Kidney (tissue), 14 donors: ENCODE data around the gene RTKN. TPM values are rescaled to one million over a fixed set of nuclear protein-coding genes. Genes with fewer than 3 reads are reported as not detected.

Experiments
- DNase-seq, 5 donors: peaks; one replicate each; pipeline ENCODE4 v3.0.0-alpha.2; 2013 to 2020
- FAIRE-seq: peaks from 2 replicates; lab custom pipeline; 2012; peaks lifted over from hg19 to GRCh38; lab: Jason Lieb, UNC
- H3K27ac ChIP-seq, 2 donors: one replicate each; pipeline ENCODE4 v1.7.0; 2013; ENCODE audit warnings: low read depth in 2 of 2, low read length in 2 of 2, inconsistent platforms in 1 of 2
- H3K27me3 ChIP-seq: one replicate; pipeline ENCODE4 v1.7.1; 2013; ENCODE audit warnings: low read length, inconsistent platforms; ENCODE audit not compliant: control insufficient read depth, insufficient read depth
- H3K36me3 ChIP-seq, 3 donors: one replicate each; pipeline versions ENCODE4 v1.7.0 to v1.7.1; 2013; ENCODE audit warnings: low read length in 3 of 3, control low read depth in 1 of 3, inconsistent platforms in 1 of 3; ENCODE audit not compliant: insufficient read depth in 3 of 3, control insufficient read depth in 2 of 3
- H3K4me1 ChIP-seq, 3 donors: one replicate each; pipeline versions ENCODE4 v1.7.0 to v1.7.1; 2013; ENCODE audit warnings: low read length in 3 of 3, inconsistent platforms in 1 of 3, low read depth in 1 of 3; ENCODE audit not compliant: control insufficient read depth in 2 of 3, insufficient read depth in 2 of 3
- H3K4me3 ChIP-seq, 3 donors: one replicate each; pipeline versions ENCODE4 v1.7.0 to v1.8.1; 2013; ENCODE audit warnings: low read length in 3 of 3, control low read depth in 1 of 3, inconsistent platforms in 1 of 3
- H3K9ac ChIP-seq, 3 donors: one replicate each; pipeline versions ENCODE4 v1.7.0 to v1.7.1; 2013; ENCODE audit warnings: low read length in 3 of 3, control low read depth in 1 of 3, inconsistent platforms in 1 of 3
- H3K9me3 ChIP-seq, 3 donors: one replicate each; pipeline versions ENCODE4 v1.7.0 to v1.7.1; 2013; ENCODE audit warnings: low read length in 3 of 3, control low read depth in 1 of 3, inconsistent platforms in 1 of 3; ENCODE audit not compliant: control insufficient read depth in 2 of 3, insufficient read depth in 1 of 3
- CTCF ChIP-seq: IDR thresholded peaks from 3 replicates; pipeline ENCODE4 v1.5.1; 2012; ENCODE audit warnings: mild to moderate bottlenecking, moderate library complexity, borderline replicate concordance; ENCODE audit not compliant: insufficient read depth; ENCODE audit errors: extremely low read depth
- intact Hi-C: fragments of 100-400 bp; cut with DNase I; formaldehyde crosslinking; loops from one replicate; pipeline ENCODE4 v1.11.1; 2022
- polyA plus RNA-seq: library from polyadenylated mRNA; stranded (reverse); fragments of 350-450 nt; fragmentation: Illumina TruSeq; extraction: RNeasy Lipid Tissue Mini Kit (QIAGEN cat#74804); gene quantifications from one replicate; pipeline ENCODE4 v1.2.3, GENCODE V29; 2014; ENCODE audit warnings: low read depth, low replicate concordance; ENCODE audit not compliant: insufficient read depth
- total RNA-seq: library from RNA; stranded (reverse); fragmentation: NEBNext Ultra II Directional; extraction: Animal tissue kit (Norgen Biotek cat#: 25700); gene quantifications from one replicate; pipeline ENCODE4 v1.2.1, GENCODE V29; 2021
- donor health status: control.
- donor health status: control.
- donor health status: control.
- donor health status: control.
- donor health status: control.
- donor health status: DM: yes; HTN: yes; CAD: no.
- donor health status: Normal renal cell carcinoma (clear cell type).

RTKN gene
- total and polyA plus RNA-seq, 2 donors from 2014 or later: 76.4 to 95.6 TPM

- Histone ChIP-seq H3K27ac (peak within 1 kb of the TSS; percentile 92 to 98), H3K9ac (peak within 1 kb of the TSS; percentile 68 to 98 (median 85)), H3K4me3 (peak within 1 kb of the TSS; percentile 95 to 100 (median 99)), H3K36me3 (peaks cover 0 to 4% (median 3%) of the 10 kb centered on the region in 3 donors), H3K4me1 (peaks cover 0 to 20% (median 6%) of the 10 kb centered on the region in 3 donors), H3K9me3 (no peaks in the 10 kb centered on the region), H3K27me3 (no peaks in the 10 kb centered on the region)
- DNase-seq (peak; percentile 97 to 99 (median 98)), FAIRE-seq (no peak)
- TF ChIP-seq CTCF: peak; percentile 82
- intact Hi-C loops: no loop called here
These were observed 41.3 kb upstream of the RTKN start, which contains the start of the genes CCDC142 and TTC31 for GRCh38 chr2:74482801-74483674. CCDC142 (minus strand) TSS chr2:74482998; CDS start chr2:74482837, 161 bp downstream. TTC31 (plus strand) TSS chr2:74483081; CDS start chr2:74483096, 15 bp downstream.

- Histone ChIP-seq H3K9ac (peak overlapping the region; percentile 68 to 98 (median 80)), H3K36me3 (peaks cover 0 to 8% (median 3%) of the 10 kb centered on the region in 3 donors)
These were observed 40.4 kb upstream of the RTKN start for GRCh38 chr2:74481961-74482800.

GRCh38 chr2:74481431-74481830, 39.7 kb upstream of the RTKN start:
- Histone ChIP-seq H3K4me3 (peak overlapping the region in 2 of 3 donors; percentile 95 to 100), H3K27me3 (no peaks in the 10 kb centered on the region), H3K4me1 (peaks cover 0 to 20% (median 6%) of the 10 kb centered on the region in 3 donors), H3K27ac (no peak overlapping the region), H3K36me3 (peaks cover 0 to 8% (median 3%) of the 10 kb centered on the region in 3 donors), H3K9me3 (no peaks in the 10 kb centered on the region), H3K9ac (peak overlapping the region in 2 of 3 donors; percentile 68 to 80)
- TF ChIP-seq CTCF: no peak
- DNase-seq (no peak), FAIRE-seq (no peak)
- intact Hi-C loops: no loop called here

More at GRCh38 chr2:74481961-74482800, 40.4 kb upstream of the RTKN start:
- FAIRE-seq (no peak), DNase-seq (peak; percentile 32 to 84 (median 51))
- Histone ChIP-seq H3K4me3 (peak overlapping the region; percentile 95 to 100 (median 99)), H3K4me1 (peaks cover 0 to 20% (median 6%) of the 10 kb centered on the region in 3 donors), H3K9me3 (no peaks in the 10 kb centered on the region), H3K27me3 (no peaks in the 10 kb centered on the region), H3K27ac (peak overlapping the region; percentile 92 to 98)
- no peak for TF ChIP-seq CTCF
- intact Hi-C loops: no loop called here
